DND-41 (cell line): ENCODE results near the gene MYO3A.

Experiments
- EZH2 ChIP-seq: IDR thresholded peaks from 3 replicates; pipeline ENCODE4 v1.6.1; 2012; ENCODE audit warnings: borderline replicate concordance, low read depth, mild to moderate bottlenecking, moderate library complexity, low read length, inconsistent platforms; ENCODE audit not compliant: severe bottlenecking
- TF ChIP-seq, protein P1 (sequence below): IDR thresholded peaks from 2 replicates; pipeline ENCODE4 v1.5.1; 2012; ENCODE audit warnings: borderline replicate concordance, low read length, moderate library complexity, mild to moderate bottlenecking; ENCODE audit not compliant: poor library complexity, severe bottlenecking; ENCODE audit errors: extremely low read depth

DNA sequence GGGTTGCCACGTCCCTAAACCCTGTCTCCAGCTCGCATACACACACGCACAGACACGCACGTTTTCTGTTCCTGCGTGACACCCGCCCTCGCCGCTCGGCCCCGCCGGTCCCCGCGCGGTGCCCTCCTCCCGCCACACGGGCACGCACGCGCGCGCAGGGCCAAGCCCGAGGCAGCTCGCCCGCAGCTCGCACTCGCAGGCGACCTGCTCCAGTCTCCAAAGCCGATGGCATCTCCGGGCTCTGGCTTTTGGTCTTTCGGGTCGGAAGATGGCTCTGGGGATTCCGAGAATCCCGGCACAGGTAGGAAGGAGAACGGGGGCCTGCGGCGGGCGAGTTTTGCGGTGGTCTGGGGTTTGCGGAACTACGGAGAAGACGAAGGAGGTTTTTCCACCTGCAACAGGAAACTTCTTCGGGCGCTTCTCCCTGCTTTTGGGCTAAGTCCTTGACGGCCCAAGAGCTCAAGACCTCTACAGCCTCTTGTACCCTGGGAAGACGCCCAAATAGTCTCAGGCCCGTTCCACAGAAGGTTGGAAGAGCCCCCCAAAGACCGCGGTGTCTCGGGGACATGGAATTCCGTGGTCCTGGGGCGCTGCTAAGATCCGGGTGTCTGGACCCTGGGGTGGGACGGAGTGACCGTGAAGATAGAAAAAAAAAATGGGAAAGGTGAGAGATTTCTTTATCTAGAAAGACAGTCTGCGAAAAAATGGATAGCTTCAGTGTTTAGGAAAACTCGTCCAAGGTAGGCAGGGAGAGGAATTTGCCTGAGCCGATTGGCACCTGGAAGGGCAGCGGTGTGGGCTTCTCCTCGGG, 282.8 kb downstream of the MYO3A start, which contains the start of gene GAD2:
- TF ChIP-seq, protein P1, sequence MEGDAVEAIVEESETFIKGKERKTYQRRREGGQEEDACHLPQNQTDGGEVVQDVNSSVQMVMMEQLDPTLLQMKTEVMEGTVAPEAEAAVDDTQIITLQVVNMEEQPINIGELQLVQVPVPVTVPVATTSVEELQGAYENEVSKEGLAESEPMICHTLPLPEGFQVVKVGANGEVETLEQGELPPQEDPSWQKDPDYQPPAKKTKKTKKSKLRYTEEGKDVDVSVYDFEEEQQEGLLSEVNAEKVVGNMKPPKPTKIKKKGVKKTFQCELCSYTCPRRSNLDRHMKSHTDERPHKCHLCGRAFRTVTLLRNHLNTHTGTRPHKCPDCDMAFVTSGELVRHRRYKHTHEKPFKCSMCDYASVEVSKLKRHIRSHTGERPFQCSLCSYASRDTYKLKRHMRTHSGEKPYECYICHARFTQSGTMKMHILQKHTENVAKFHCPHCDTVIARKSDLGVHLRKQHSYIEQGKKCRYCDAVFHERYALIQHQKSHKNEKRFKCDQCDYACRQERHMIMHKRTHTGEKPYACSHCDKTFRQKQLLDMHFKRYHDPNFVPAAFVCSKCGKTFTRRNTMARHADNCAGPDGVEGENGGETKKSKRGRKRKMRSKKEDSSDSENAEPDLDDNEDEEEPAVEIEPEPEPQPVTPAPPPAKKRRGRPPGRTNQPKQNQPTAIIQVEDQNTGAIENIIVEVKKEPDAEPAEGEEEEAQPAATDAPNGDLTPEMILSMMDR = no peak
- no peak for TF ChIP-seq EZH2
